Measurements from ENCODE around the gene NPLOC4.
A peak's percentile ranks its signal among the peaks of the same experiment; 100 is the strongest.

NPLOC4 gene

GRCh38 chr17:81567191-81567590, 69.7 kb downstream of the NPLOC4 start:
- TF ChIP-seq CTCF (conservative IDR thresholded peaks at IDR 0.05; ENCODE audit: low read depth) = no peak
- CTCF ChIA-PET = interaction anchor here (0.6 to 1.4 kb wide), 3 partner anchors 15 to 1560 kb away, joined by 3 read pairs; no protein-coding TSS in a partner anchor
- POLR2A ChIA-PET (ENCODE audit: low non-redundant PET) = no interaction called here

GRCh38 chr17:81566461-81567126, 70.3 kb downstream of the NPLOC4 start:
- peak overlapping the region; percentile 99 for H3K27ac ChIP-seq
- POLR2A ChIA-PET (ENCODE audit: low non-redundant PET) = interaction anchor here (0.6 kb wide), 1 partner anchor 14 kb away, joined by 4 read pairs; no protein-coding TSS in a partner anchor
- DNase-seq (ENCODE audit: low spot score) = peak; percentile 81
- CTCF ChIA-PET = interaction anchor here (0.6 to 1.4 kb wide), 5 partner anchors 11 to 1560 kb away, joined by 3 to 6 read pairs (median 3); no protein-coding TSS in a partner anchor
- TF ChIP-seq CTCF (conservative IDR thresholded peaks at IDR 0.05; ENCODE audit: low read depth) = no peak

More at GRCh38 chr17:81567191-81567590, 69.7 kb downstream of the NPLOC4 start:
- DNase-seq (ENCODE audit: low spot score) = no peak
- peak overlapping the region; percentile 99 for H3K27ac ChIP-seq

- POLR2A ChIA-PET (ENCODE audit: low non-redundant PET) = no interaction called here
- no peak for TF ChIP-seq CTCF (conservative IDR thresholded peaks at IDR 0.05; ENCODE audit: low read depth)
- CTCF ChIA-PET = no interaction called here
- peak overlapping the region; percentile 99 for H3K27ac ChIP-seq
- no peak for DNase-seq (ENCODE audit: low spot score)
Measured at GRCh38 chr17:81565231-81565630, 71.7 kb downstream of the NPLOC4 start.

- DNase-seq (ENCODE audit: low spot score) = no peak
- ChIA-PET POLR2A (ENCODE audit: low non-redundant PET) (no interaction called here), CTCF (no interaction called here)
- TF ChIP-seq CTCF (conservative IDR thresholded peaks at IDR 0.05; ENCODE audit: low read depth) = no peak
- peak overlapping the region; percentile 99 for H3K27ac ChIP-seq
Measured at GRCh38 chr17:81564778-81565177, 72.1 kb downstream of the NPLOC4 start.

GRCh38 chr17:81563861-81564586, 72.9 kb downstream of the NPLOC4 start:
- ChIA-PET POLR2A (ENCODE audit: low non-redundant PET) (interaction anchor here (0.6 kb wide), 1 partner anchor 44 kb away, joined by 4 read pairs; no protein-coding TSS in a partner anchor), CTCF (no interaction called here)
- no peak for TF ChIP-seq CTCF (conservative IDR thresholded peaks at IDR 0.05; ENCODE audit: low read depth)
- no peak for DNase-seq (ENCODE audit: low spot score)
- H3K27ac ChIP-seq = peak overlapping the region; percentile 99

- H3K27ac ChIP-seq = peak overlapping the region; percentile 99; the same call in 1 of the 2 replicates
- no peak for DNase-seq (ENCODE audit: low spot score)
- CTCF ChIA-PET = interaction anchor here (0.7 kb wide), 1 partner anchor 16 kb away, joined by 4 read pairs; no protein-coding TSS in a partner anchor
- POLR2A ChIA-PET (ENCODE audit: low non-redundant PET) = no interaction called here
- no peak for TF ChIP-seq CTCF (conservative IDR thresholded peaks at IDR 0.05; ENCODE audit: low read depth)
Measured at GRCh38 chr17:81561494-81561885, 75.4 kb downstream of the NPLOC4 start.
